Panc1 (cell line): ENCODE measurements around the gene ZNF799.
A peak's percentile ranks its signal among the peaks of the same experiment; 100 is the strongest.

Source experiments
- CTCF ChIP-seq: fragments of 450-650 bp; IDR thresholded peaks from 2 replicates; pipeline ENCODE4 v1.5.1; 2017; ENCODE audit warnings: mild to moderate bottlenecking
- POLR2AphosphoS5 ChIP-seq: IDR thresholded peaks from 2 replicates; pipeline ENCODE4 v1.6.1; 2012; ENCODE audit warnings: mild to moderate bottlenecking, low read depth, low read length, moderate library complexity
- REST ChIP-seq, 2 experiments: IDR thresholded peaks; 2 replicates each; pipeline ENCODE4 v1.6.1; 2011 to 2012; ENCODE audit warnings: low read depth in 2 of 2, control low read depth in 1 of 2, low read length in 1 of 2, mild to moderate bottlenecking in 1 of 2, moderate library complexity in 1 of 2; ENCODE audit not compliant: insufficient read depth in 1 of 2
- SIN3A ChIP-seq: IDR thresholded peaks from 2 replicates; pipeline ENCODE4 v1.6.1; 2012; ENCODE audit warnings: low read depth, mild to moderate bottlenecking, low read length, moderate library complexity, borderline replicate concordance; ENCODE audit not compliant: insufficient read depth

- TF ChIP-seq CTCF (no peak; the same call in 1 of the 2 replicates), SIN3A (no peak), POLR2AphosphoS5 (peak; percentile 56; the same call in 1 of the 2 replicates), REST (IDR thresholded peaks at IDR 0.05; ENCODE audit: insufficient read depth in 1 of 2, low read depth in 2 of 2, low read length in 1 of 2) (no peak)
Observed at GRCh38 chr19:12440541-12441316, 39.7 kb upstream of the ZNF799 start, which contains the start of gene ZNF443.
